ENCODE measurements around the gene VWA3A.

DNA sequence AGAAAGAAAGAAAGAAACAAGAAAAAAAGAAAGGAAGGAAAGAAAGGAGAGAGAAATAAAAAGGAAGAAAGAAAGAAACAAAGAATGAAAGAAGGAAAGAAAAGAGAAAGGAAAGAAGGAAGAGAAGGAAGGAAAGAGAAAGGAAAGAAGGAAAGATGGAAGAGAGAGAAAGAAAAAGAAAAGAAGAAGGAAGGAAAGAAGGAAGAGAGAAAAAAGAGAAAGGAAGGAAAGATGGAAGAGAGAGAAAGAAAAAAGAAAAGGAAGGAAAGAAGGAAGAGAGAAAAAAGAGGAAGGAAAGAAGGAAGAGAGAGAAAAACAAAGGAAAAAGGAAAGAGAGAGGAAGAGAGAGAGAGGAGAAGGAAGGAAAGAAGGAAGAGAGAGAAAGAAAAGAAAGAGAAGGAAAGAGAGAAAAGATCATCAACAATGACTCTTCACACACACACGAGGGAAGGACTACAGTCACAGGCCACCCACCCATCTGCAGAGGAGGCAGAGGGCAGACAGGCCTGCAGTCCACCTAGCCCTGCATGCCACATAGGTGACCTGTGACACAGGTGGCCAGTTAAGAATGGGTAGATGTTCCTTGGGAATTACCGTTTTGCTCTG lies 23.9 kb downstream of the VWA3A start:
- TF ChIP-seq, protein P1, sequence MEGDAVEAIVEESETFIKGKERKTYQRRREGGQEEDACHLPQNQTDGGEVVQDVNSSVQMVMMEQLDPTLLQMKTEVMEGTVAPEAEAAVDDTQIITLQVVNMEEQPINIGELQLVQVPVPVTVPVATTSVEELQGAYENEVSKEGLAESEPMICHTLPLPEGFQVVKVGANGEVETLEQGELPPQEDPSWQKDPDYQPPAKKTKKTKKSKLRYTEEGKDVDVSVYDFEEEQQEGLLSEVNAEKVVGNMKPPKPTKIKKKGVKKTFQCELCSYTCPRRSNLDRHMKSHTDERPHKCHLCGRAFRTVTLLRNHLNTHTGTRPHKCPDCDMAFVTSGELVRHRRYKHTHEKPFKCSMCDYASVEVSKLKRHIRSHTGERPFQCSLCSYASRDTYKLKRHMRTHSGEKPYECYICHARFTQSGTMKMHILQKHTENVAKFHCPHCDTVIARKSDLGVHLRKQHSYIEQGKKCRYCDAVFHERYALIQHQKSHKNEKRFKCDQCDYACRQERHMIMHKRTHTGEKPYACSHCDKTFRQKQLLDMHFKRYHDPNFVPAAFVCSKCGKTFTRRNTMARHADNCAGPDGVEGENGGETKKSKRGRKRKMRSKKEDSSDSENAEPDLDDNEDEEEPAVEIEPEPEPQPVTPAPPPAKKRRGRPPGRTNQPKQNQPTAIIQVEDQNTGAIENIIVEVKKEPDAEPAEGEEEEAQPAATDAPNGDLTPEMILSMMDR (IDR thresholded peaks at IDR 0.05) = no peak
- TF ChIP-seq ZFX (IDR thresholded peaks at IDR 0.05; ENCODE audit: borderline replicate concordance) = no peak

Data from 22Rv1 (cell line).